ENCODE data around the gene CTNNBL1.

CTNNBL1 gene

GRCh38 chr20:37808233-37809070, 114.6 kb downstream of the CTNNBL1 start:
- no peak for DNase-seq (ENCODE audit: low read depth in 4 of 4, low spot score in 1 of 4)

GRCh38 chr20:37810027-37810426, 116.2 kb downstream of the CTNNBL1 start:
- no peak for DNase-seq (ENCODE audit: low read depth in 4 of 4, low spot score in 1 of 4)

GRCh38 chr20:37816003-37816402, 122.2 kb downstream of the CTNNBL1 start:
- DNase-seq (ENCODE audit: low read depth in 4 of 4, low spot score in 1 of 4) = no peak

GRCh38 chr20:37816726-37817125, 122.9 kb downstream of the CTNNBL1 start:
- no peak for DNase-seq (ENCODE audit: low read depth in 4 of 4, low spot score in 1 of 4)

GRCh38 chr20:37821696-37822095, 127.9 kb downstream of the CTNNBL1 start:
- no peak for DNase-seq (ENCODE audit: low read depth in 4 of 4, low spot score in 1 of 4)

GRCh38 chr20:37822141-37822601, 128.3 kb downstream of the CTNNBL1 start:
- DNase-seq (ENCODE audit: low read depth in 4 of 4, low spot score in 1 of 4) = no peak

- DNase-seq (ENCODE audit: low read depth in 4 of 4, low spot score in 1 of 4) = no peak
Measured at GRCh38 chr20:37823296-37823980, 129.6 kb downstream of the CTNNBL1 start.

- DNase-seq (ENCODE audit: low read depth in 4 of 4, low spot score in 1 of 4) = no peak
Measured at GRCh38 chr20:37827605-37828004, 133.8 kb downstream of the CTNNBL1 start.

GRCh38 chr20:37828684-37829083, 134.9 kb downstream of the CTNNBL1 start:
- no peak for DNase-seq (ENCODE audit: low read depth in 4 of 4, low spot score in 1 of 4)

GRCh38 chr20:37829128-37829527, 135.3 kb downstream of the CTNNBL1 start:
- no peak for DNase-seq (ENCODE audit: low read depth in 4 of 4, low spot score in 1 of 4)

- DNase-seq (ENCODE audit: low read depth in 4 of 4, low spot score in 1 of 4) = no peak
Measured at GRCh38 chr20:37833221-37833896, 139.5 kb downstream of the CTNNBL1 start.

GRCh38 chr20:37836926-37837325, 143.1 kb downstream of the CTNNBL1 start:
- no peak for DNase-seq (ENCODE audit: low read depth in 4 of 4, low spot score in 1 of 4)

GRCh38 chr20:37837924-37838323, 144.1 kb downstream of the CTNNBL1 start:
- DNase-seq (ENCODE audit: low read depth in 4 of 4, low spot score in 1 of 4) = no peak

- DNase-seq (ENCODE audit: low read depth in 4 of 4, low spot score in 1 of 4) = no peak
Measured at GRCh38 chr20:37838769-37839431, 145.1 kb downstream of the CTNNBL1 start.

GRCh38 chr20:37839432-37839827, 145.6 kb downstream of the CTNNBL1 start:
- no peak for DNase-seq (ENCODE audit: low read depth in 4 of 4, low spot score in 1 of 4)

- no peak for DNase-seq (ENCODE audit: low read depth in 4 of 4, low spot score in 1 of 4)
Measured at GRCh38 chr20:37839955-37840354, 146.1 kb downstream of the CTNNBL1 start.

- DNase-seq (ENCODE audit: low read depth in 4 of 4, low spot score in 1 of 4) = no peak
Measured at GRCh38 chr20:37841389-37841788, 147.6 kb downstream of the CTNNBL1 start.

- DNase-seq (ENCODE audit: low read depth in 4 of 4, low spot score in 1 of 4) = no peak
Measured at GRCh38 chr20:37841971-37842370, 148.1 kb downstream of the CTNNBL1 start.

GRCh38 chr20:37845241-37845681, 151.4 kb downstream of the CTNNBL1 start:
- DNase-seq (ENCODE audit: low read depth in 4 of 4, low spot score in 1 of 4) = no peak

GRCh38 chr20:37845878-37846277, 152.0 kb downstream of the CTNNBL1 start:
- no peak for DNase-seq (ENCODE audit: low read depth in 4 of 4, low spot score in 1 of 4)

- no peak for DNase-seq (ENCODE audit: low read depth in 4 of 4, low spot score in 1 of 4)
Measured at GRCh38 chr20:37846573-37846972, 152.7 kb downstream of the CTNNBL1 start.

All from stimulated activated CD4-positive, alpha-beta T cell treated with anti-CD3 and anti-CD28 coated beads, Interleukin-1b, Interleukin-23, amount 100 ng/mL, for 24 hours (primary cell).